SK-N-MC (cell line): Measurements from ENCODE around the gene HOXD8.

Experiments
- DNase-seq: peaks from one replicate; pipeline ENCODE4 v3.0.0-alpha.2; 2011; ENCODE audit warnings: low read depth, low spot score
- H3K27ac ChIP-seq: fragments of 200-600 bp; sonication (generic); 2 replicates; pipeline ENCODE4 v1.5.1; 2016; ENCODE audit warnings: mixed run types
- H3K36me3 ChIP-seq: fragments of 200-600 bp; sonication (generic); 2 replicates; pipeline ENCODE4 v1.6.1; 2017; ENCODE audit warnings: antibody characterized with exemption, low read length, mixed read lengths; ENCODE audit not compliant: insufficient read depth
- H3K4me3 ChIP-seq: fragments of 200-600 bp; sonication (generic); 2 replicates; pipeline ENCODE4 v1.5.1; 2016
- H3K9ac ChIP-seq: fragments of 200-600 bp; sonication (generic); 2 replicates; pipeline ENCODE4 v1.8.0; 2017; ENCODE audit warnings: mixed run types, mixed read lengths; ENCODE audit not compliant: insufficient read length
- H3K9me3 ChIP-seq: fragments of 200-600 bp; sonication (generic); 2 replicates; pipeline ENCODE4 v1.6.1; 2017; ENCODE audit warnings: low read depth, mild to moderate bottlenecking, antibody characterized with exemption, low read length, moderate library complexity, mixed read lengths
- EZH2 ChIP-seq: fragments of 200-600 bp; sonication (generic); IDR thresholded peaks from one replicate; pipeline ENCODE4 v1.6.1; 2017; ENCODE audit warnings: antibody characterized with exemption
- FOXP2 ChIP-seq: optimal IDR thresholded peaks from 2 replicates; pipeline ENCODE3; 2011; ENCODE audit warnings: mild to moderate bottlenecking, moderate library complexity; ENCODE audit not compliant: insufficient read depth; ENCODE audit errors: extremely low read length, control extremely low read depth
- POLR2AphosphoS5 ChIP-seq: IDR thresholded peaks from 2 replicates; pipeline ENCODE4 v1.6.1; 2012; ENCODE audit warnings: mild to moderate bottlenecking, low read depth, low read length, borderline replicate concordance

The HOXD8 gene

GRCh38 chr2:176149481-176149938, 20.0 kb downstream of the HOXD8 start:
- no peak overlapping the region for H3K9ac ChIP-seq
- no peak overlapping the region for H3K4me3 ChIP-seq
- DNase-seq, result no peak
- H3K9me3 ChIP-seq, result no peaks in the 10 kb centered on the region
- no peak for TF ChIP-seq POLR2AphosphoS5
- TF ChIP-seq EZH2, result no peak
- no peak for TF ChIP-seq FOXP2
- no peak overlapping the region for H3K27ac ChIP-seq
- H3K36me3 ChIP-seq, result peaks cover 6% of the 10 kb centered on the region; the same call in 1 of the 2 replicates

DNA sequence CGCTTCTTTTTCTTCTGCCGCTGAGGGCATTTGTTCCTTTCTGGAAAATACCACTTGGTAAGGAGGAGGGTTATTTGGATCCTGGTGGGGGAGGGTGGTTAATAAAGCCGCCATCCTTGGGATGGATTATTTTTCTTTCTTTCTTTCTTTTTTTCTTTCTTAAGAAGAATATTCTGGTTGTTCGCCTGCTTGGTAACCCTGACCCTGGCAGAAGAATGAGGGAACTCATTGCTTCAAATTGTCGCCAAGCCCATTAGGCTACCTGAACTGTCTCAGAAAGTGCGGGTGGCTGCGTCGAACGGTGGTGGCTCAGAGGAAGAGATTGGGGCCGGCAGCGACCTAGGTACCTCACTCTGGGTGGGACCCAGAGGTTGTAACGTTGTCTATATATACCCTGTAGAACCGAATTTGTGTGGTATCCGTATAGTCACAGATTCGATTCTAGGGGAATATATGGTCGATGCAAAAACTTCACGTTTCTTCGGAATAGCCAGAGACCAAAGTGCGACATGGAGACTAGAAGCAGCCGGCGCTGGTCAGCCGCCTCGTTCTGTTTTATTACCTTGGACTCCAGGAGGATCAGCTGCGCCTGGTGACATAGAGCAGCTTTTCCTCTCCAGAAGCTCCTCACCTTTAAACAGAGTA, 20.6 kb downstream of the HOXD8 start:
- Histone ChIP-seq H3K36me3 (peaks cover 11% of the 10 kb centered on the region; the same call in 1 of the 2 replicates), H3K4me3 (no peak overlapping the region), H3K27ac (no peak overlapping the region), H3K9ac (no peak overlapping the region), H3K9me3 (no peaks in the 10 kb centered on the region)
- no peak for TF ChIP-seq FOXP2
- no peak for TF ChIP-seq EZH2
- no peak for TF ChIP-seq POLR2AphosphoS5
- DNase-seq, result no peak

- H3K9me3 ChIP-seq, result no peaks in the 10 kb centered on the region
- no peak overlapping the region for H3K4me3 ChIP-seq
- H3K9ac ChIP-seq, result no peak overlapping the region
- no peak overlapping the region for H3K27ac ChIP-seq
- peaks cover 12% of the 10 kb centered on the region; the same call in 1 of the 2 replicates for H3K36me3 ChIP-seq
- TF ChIP-seq EZH2, result no peak
- no peak for TF ChIP-seq FOXP2
- no peak for TF ChIP-seq POLR2AphosphoS5
- DNase-seq, result no peak
These were observed 21.3 kb downstream of the HOXD8 start for GRCh38 chr2:176150584-176151441.

GRCh38 chr2:176151442-176152287, 22.2 kb downstream of the HOXD8 start, which contains the start of gene HOXD4:
HOXD4 (plus strand) TSS chr2:176151550; CDS start chr2:176151634, 84 bp downstream.
- H3K27ac ChIP-seq, result no peak within 1 kb of the TSS
- no peak within 1 kb of the TSS for H3K9ac ChIP-seq

GRCh38 chr2:176152350-176153181, 23.1 kb downstream of the HOXD8 start:
- no peak for TF ChIP-seq FOXP2
- TF ChIP-seq POLR2AphosphoS5, result no peak
- no peak for TF ChIP-seq EZH2
- Histone ChIP-seq H3K36me3 (peaks cover 12% of the 10 kb centered on the region; the same call in 1 of the 2 replicates), H3K4me3 (no peak overlapping the region), H3K9me3 (no peaks in the 10 kb centered on the region), H3K9ac (no peak overlapping the region), H3K27ac (no peak overlapping the region)
- no peak for DNase-seq

More at GRCh38 chr2:176151442-176152287, 22.2 kb downstream of the HOXD8 start, which contains the start of gene HOXD4:
- no peak for DNase-seq
- Histone ChIP-seq H3K9me3 (no peaks in the 10 kb centered on the region), H3K36me3 (peaks cover 12% of the 10 kb centered on the region; the same call in 1 of the 2 replicates), H3K4me3 (no peak within 1 kb of the TSS)
- no peak for TF ChIP-seq FOXP2
- TF ChIP-seq EZH2, result no peak
- TF ChIP-seq POLR2AphosphoS5, result no peak

- Histone ChIP-seq H3K27ac (peak overlapping the region; percentile 31; the same call in 1 of the 2 replicates), H3K36me3 (peaks cover 12% of the 10 kb centered on the region; the same call in 1 of the 2 replicates)
- DNase-seq, result no peak
These were observed 25.2 kb downstream of the HOXD8 start for GRCh38 chr2:176154576-176155252.

More at GRCh38 chr2:176154576-176155252, 25.2 kb downstream of the HOXD8 start:
- Histone ChIP-seq H3K4me3 (no peak overlapping the region), H3K9me3 (no peaks in the 10 kb centered on the region), H3K9ac (no peak overlapping the region)
- no peak for TF ChIP-seq EZH2
- TF ChIP-seq POLR2AphosphoS5, result no peak
- TF ChIP-seq FOXP2, result no peak
